HepG2 (cell line): ENCODE results near the gene PHF23. TPM values are rescaled to one million over a fixed set of nuclear protein-coding genes. Genes with fewer than 3 reads are reported as not detected.
A peak's percentile ranks its signal among the peaks of the same experiment; 100 is the strongest.

Experiments
- ARNT ChIP-seq: fragments of 450-650 bp; IDR thresholded peaks from 2 replicates; pipeline ENCODE4 v1.6.1; 2017
- ARNTL ChIP-seq: sonication (generic); formaldehyde crosslinking; IDR thresholded peaks from 2 replicates; pipeline ENCODE4 v1.4.0; 2020; ENCODE audit warnings: mild to moderate bottlenecking, missing genetic modification reagents
- BRCA1 ChIP-seq: sonication (generic); formaldehyde crosslinking; IDR thresholded peaks from 2 replicates; pipeline ENCODE4 v1.4.0; 2020; ENCODE audit warnings: missing genetic modification reagents
- ETV5 ChIP-seq: IDR thresholded peaks from 2 replicates; pipeline ENCODE4 v1.6.1; 2018; ENCODE audit warnings: missing biosample characterization, missing genetic modification reagents, inconsistent platforms, borderline replicate concordance
- GATAD1 ChIP-seq: IDR thresholded peaks from 2 replicates; pipeline ENCODE4 v1.6.1; 2016; ENCODE audit warnings: missing genetic modification reagents, missing compliant biosample characterization
- MAFK ChIP-seq, 2 experiments: IDR thresholded peaks in 1 of 2; conservative IDR thresholded peaks in 1 of 2; 2 replicates each; pipeline ENCODE4 v1.6.1; 2011; ENCODE audit warnings: improper control_type of control experiment in 2 of 2, low read length in 2 of 2
- MNT ChIP-seq: fragments of 450-650 bp; IDR thresholded peaks from 2 replicates; pipeline ENCODE4 v1.6.1; 2016
- POGZ ChIP-seq: sonication (generic); formaldehyde crosslinking; IDR thresholded peaks from 2 replicates; pipeline ENCODE4 v1.4.0; 2020; ENCODE audit warnings: mild to moderate bottlenecking, missing genetic modification reagents
- RFXANK ChIP-seq: IDR thresholded peaks from 2 replicates; pipeline ENCODE4 v1.6.1; 2016
- ZBTB42 ChIP-seq: sonication (generic); formaldehyde crosslinking; IDR thresholded peaks from 2 replicates; pipeline ENCODE4 v1.5.0; 2020; ENCODE audit warnings: mild to moderate bottlenecking, missing genetic modification reagents
- ZBTB7A ChIP-seq: sonication (generic); formaldehyde crosslinking; IDR thresholded peaks from 2 replicates; pipeline ENCODE4 v1.8.0; 2022; ENCODE audit warnings: mild to moderate bottlenecking, missing genetic modification reagents
- ZFP37 ChIP-seq: sonication (generic); formaldehyde crosslinking; IDR thresholded peaks from 2 replicates; pipeline ENCODE4 v1.4.0; 2020; ENCODE audit warnings: missing genetic modification reagents, borderline replicate concordance
- ZFP82 ChIP-seq: sonication (generic); formaldehyde crosslinking; IDR thresholded peaks from 2 replicates; pipeline ENCODE4 v1.5.1; 2020; ENCODE audit warnings: mild to moderate bottlenecking, missing genetic modification reagents, borderline replicate concordance
- ZNF430 ChIP-seq: sonication (generic); formaldehyde crosslinking; IDR thresholded peaks from 2 replicates; pipeline ENCODE4 v1.9.0; 2021; ENCODE audit warnings: mild to moderate bottlenecking, missing genetic modification reagents
- polyA plus RNA-seq, 8 experiments: library from polyadenylated mRNA; depleted of rRNA in 3 of 8; stranded (reverse) in 7 of 8; unstranded in 1 of 8; fragments of >200 nt; fragmentation: Illumina TruSeq in 4 of 8; extraction: Trizol in 4 of 8; gene quantifications; 2 replicates each; pipeline versions ENCODE4 v1.2.1 to v1.2.3, GENCODE V29; 2011 to 2016; ENCODE audit warnings: low read depth in 4 of 8, missing spikeins in 1 of 8, mixed read lengths in 1 of 8; ENCODE audit not compliant: insufficient read depth in 1 of 8
- total RNA-seq, 5 experiments: library from RNA; depleted of rRNA; stranded (reverse); fragments of >200 nt; fragmentation: Illumina TruSeq; extraction: Trizol; gene quantifications; 2 replicates each; pipeline ENCODE4 v1.2.3, GENCODE V29; 2016; ENCODE audit warnings: low read depth in 1 of 5
- TF ChIP-seq, protein P1 (sequence below): sonication (generic); formaldehyde crosslinking; IDR thresholded peaks from 2 replicates; pipeline ENCODE4 v1.5.1; 2020; ENCODE audit warnings: mild to moderate bottlenecking, missing genetic modification reagents, moderate library complexity
- TF ChIP-seq, protein P2 (sequence below): sonication (generic); formaldehyde crosslinking; IDR thresholded peaks from 2 replicates; pipeline ENCODE4 v1.8.0; 2022; ENCODE audit warnings: missing genetic modification reagents, low read depth, mild to moderate bottlenecking, borderline replicate concordance
- TF ChIP-seq, protein P3 (sequence below): sonication (generic); formaldehyde crosslinking; IDR thresholded peaks from 2 replicates; pipeline ENCODE4 v1.4.0; 2020; ENCODE audit warnings: missing genetic modification reagents
- TF ChIP-seq, protein P4 (sequence below): sonication (generic); formaldehyde crosslinking; IDR thresholded peaks from 2 replicates; pipeline ENCODE4 v1.8.0; 2022; ENCODE audit warnings: missing genetic modification reagents, mild to moderate bottlenecking, moderate library complexity, borderline replicate concordance
- TF ChIP-seq, protein P5 (sequence below): sonication (generic); formaldehyde crosslinking; conservative IDR thresholded peaks from 2 replicates; pipeline ENCODE4 v1.4.0; 2020; ENCODE audit warnings: missing genetic modification reagents

Gene PHF23
- total and polyA plus RNA-seq, 2 of the 13 experiments (the other 11 are each of a cell fraction or from before 2014, with no cell fraction given): 27.6 to 33.2 TPM

- TF ChIP-seq, protein P1, sequence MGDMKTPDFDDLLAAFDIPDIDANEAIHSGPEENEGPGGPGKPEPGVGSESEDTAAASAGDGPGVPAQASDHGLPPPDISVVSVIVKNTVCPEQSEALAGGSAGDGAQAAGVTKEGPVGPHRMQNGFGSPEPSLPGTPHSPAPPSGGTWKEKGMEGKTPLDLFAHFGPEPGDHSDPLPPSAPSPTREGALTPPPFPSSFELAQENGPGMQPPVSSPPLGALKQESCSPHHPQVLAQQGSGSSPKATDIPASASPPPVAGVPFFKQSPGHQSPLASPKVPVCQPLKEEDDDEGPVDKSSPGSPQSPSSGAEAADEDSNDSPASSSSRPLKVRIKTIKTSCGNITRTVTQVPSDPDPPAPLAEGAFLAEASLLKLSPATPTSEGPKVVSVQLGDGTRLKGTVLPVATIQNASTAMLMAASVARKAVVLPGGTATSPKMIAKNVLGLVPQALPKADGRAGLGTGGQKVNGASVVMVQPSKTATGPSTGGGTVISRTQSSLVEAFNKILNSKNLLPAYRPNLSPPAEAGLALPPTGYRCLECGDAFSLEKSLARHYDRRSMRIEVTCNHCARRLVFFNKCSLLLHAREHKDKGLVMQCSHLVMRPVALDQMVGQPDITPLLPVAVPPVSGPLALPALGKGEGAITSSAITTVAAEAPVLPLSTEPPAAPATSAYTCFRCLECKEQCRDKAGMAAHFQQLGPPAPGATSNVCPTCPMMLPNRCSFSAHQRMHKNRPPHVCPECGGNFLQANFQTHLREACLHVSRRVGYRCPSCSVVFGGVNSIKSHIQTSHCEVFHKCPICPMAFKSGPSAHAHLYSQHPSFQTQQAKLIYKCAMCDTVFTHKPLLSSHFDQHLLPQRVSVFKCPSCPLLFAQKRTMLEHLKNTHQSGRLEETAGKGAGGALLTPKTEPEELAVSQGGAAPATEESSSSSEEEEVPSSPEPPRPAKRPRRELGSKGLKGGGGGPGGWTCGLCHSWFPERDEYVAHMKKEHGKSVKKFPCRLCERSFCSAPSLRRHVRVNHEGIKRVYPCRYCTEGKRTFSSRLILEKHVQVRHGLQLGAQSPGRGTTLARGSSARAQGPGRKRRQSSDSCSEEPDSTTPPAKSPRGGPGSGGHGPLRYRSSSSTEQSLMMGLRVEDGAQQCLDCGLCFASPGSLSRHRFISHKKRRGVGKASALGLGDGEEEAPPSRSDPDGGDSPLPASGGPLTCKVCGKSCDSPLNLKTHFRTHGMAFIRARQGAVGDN (CRISPR knock-in tag): peak; percentile 90
- TF ChIP-seq ETV5 (CRISPR knock-in tag) (peak; percentile 24; the same call in 1 of the 2 replicates), ZFP37 (CRISPR knock-in tag) (peak; percentile 82; the same call in 1 of the 2 replicates), ZBTB7A (CRISPR knock-in tag) (no peak), MNT (no peak), ZFP82 (0 out of 2 replicates have a peak, but pooled peaks have one; percentile 46), POGZ (peak; percentile 24), GATAD1 (CRISPR knock-in tag) (peak; percentile 61), MAFK (conservative IDR thresholded peaks at IDR 0.05 in 1 of 2, IDR thresholded peaks at IDR 0.05 in 1 of 2; ENCODE audit: low read length in 2 of 2) (no peak), ZNF430 (CRISPR knock-in tag) (no peak; the same call in 1 of the 2 replicates), ZBTB42 (no peak), ARNT (no peak), ARNTL (CRISPR knock-in tag) (no peak), BRCA1 (no peak), RFXANK (no peak)
- TF ChIP-seq, protein P2, sequence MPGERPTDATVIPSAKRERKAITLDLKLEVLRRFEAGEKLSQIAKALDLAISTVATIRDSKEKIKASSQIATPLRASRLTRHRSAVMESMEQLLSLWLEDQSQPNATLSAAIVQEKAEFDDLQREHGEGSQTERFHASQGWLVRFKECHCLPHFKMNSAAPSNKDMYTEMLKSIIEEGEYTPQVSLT (CRISPR knock-in tag): no peak
- TF ChIP-seq, protein P3, sequence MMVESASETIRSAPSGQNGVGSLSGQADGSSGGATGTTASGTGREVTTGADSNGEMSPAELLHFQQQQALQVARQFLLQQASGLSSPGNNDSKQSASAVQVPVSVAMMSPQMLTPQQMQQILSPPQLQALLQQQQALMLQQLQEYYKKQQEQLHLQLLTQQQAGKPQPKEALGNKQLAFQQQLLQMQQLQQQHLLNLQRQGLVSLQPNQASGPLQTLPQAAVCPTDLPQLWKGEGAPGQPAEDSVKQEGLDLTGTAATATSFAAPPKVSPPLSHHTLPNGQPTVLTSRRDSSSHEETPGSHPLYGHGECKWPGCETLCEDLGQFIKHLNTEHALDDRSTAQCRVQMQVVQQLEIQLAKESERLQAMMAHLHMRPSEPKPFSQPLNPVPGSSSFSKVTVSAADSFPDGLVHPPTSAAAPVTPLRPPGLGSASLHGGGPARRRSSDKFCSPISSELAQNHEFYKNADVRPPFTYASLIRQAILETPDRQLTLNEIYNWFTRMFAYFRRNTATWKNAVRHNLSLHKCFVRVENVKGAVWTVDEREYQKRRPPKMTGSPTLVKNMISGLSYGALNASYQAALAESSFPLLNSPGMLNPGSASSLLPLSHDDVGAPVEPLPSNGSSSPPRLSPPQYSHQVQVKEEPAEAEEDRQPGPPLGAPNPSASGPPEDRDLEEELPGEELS (CRISPR knock-in tag): no peak
- TF ChIP-seq, protein P4, sequence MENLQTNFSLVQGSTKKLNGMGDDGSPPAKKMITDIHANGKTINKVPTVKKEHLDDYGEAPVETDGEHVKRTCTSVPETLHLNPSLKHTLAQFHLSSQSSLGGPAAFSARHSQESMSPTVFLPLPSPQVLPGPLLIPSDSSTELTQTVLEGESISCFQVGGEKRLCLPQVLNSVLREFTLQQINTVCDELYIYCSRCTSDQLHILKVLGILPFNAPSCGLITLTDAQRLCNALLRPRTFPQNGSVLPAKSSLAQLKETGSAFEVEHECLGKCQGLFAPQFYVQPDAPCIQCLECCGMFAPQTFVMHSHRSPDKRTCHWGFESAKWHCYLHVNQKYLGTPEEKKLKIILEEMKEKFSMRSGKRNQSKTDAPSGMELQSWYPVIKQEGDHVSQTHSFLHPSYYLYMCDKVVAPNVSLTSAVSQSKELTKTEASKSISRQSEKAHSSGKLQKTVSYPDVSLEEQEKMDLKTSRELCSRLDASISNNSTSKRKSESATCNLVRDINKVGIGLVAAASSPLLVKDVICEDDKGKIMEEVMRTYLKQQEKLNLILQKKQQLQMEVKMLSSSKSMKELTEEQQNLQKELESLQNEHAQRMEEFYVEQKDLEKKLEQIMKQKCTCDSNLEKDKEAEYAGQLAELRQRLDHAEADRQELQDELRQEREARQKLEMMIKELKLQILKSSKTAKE: no peak
- TF ChIP-seq, protein P5, sequence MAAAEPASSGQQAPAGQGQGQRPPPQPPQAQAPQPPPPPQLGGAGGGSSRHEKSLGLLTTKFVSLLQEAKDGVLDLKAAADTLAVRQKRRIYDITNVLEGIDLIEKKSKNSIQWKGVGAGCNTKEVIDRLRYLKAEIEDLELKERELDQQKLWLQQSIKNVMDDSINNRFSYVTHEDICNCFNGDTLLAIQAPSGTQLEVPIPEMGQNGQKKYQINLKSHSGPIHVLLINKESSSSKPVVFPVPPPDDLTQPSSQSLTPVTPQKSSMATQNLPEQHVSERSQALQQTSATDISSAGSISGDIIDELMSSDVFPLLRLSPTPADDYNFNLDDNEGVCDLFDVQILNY (CRISPR knock-in tag): no peak
Observed at GRCh38 chr17:7280519-7281073, 41.3 kb upstream of the PHF23 start (continued).
